Lung (tissue), 12 donors: Measurements from ENCODE around the gene PRKCQ. TPM values are rescaled to one million over a fixed set of nuclear protein-coding genes. Genes with fewer than 3 reads are reported as not detected.

ENCODE experiments used
- ATAC-seq: fragments of 200-7000 bp; cut with Tn5 transposase; one replicate; pipeline ENCODE4 v1.9.1; 2020; ENCODE audit warnings: moderate number of reproducible peaks; ENCODE audit not compliant: insufficient read depth, low FRiP score
- DNase-seq, 3 donors: peaks; one replicate each; pipeline ENCODE4 v3.0.0-alpha.2; 2013 to 2017
- H3K27ac ChIP-seq, 2 donors: one replicate each; pipeline ENCODE4 v1.5.1; 2013; ENCODE audit warnings: mild to moderate bottlenecking in 2 of 2, moderate library complexity in 2 of 2, control low read depth in 1 of 2, inconsistent platforms in 1 of 2, low read depth in 1 of 2, low read length in 1 of 2
- H3K27me3 ChIP-seq, 3 donors: one replicate each; pipeline ENCODE4 v1.5.1; 2013; ENCODE audit warnings: low read length in 2 of 3; ENCODE audit not compliant: control insufficient read depth in 3 of 3, insufficient read depth in 3 of 3
- H3K36me3 ChIP-seq, 4 donors: one replicate each; pipeline ENCODE4 v1.5.1; 2013; ENCODE audit warnings: low read length in 4 of 4, mild to moderate bottlenecking in 1 of 4, moderate library complexity in 1 of 4; ENCODE audit not compliant: control insufficient read depth in 4 of 4, insufficient read depth in 4 of 4
- H3K4me1 ChIP-seq, 5 donors: one replicate each; pipeline ENCODE4 v1.5.1; 2013; ENCODE audit warnings: low read length in 5 of 5, mild to moderate bottlenecking in 2 of 5, moderate library complexity in 1 of 5; ENCODE audit not compliant: control insufficient read depth in 5 of 5, insufficient read depth in 5 of 5
- H3K4me3 ChIP-seq: one replicate; pipeline ENCODE4 v1.5.1; 2013; ENCODE audit warnings: mild to moderate bottlenecking, control low read depth, moderate library complexity
- H3K9ac ChIP-seq, 2 donors: one replicate each; pipeline ENCODE4 v1.5.1; 2013; ENCODE audit warnings: low read length in 2 of 2, control low read depth in 1 of 2; ENCODE audit not compliant: insufficient read depth in 1 of 2
- H3K9me3 ChIP-seq, 4 donors: one replicate each; pipeline ENCODE4 v1.5.1; 2013; ENCODE audit warnings: low read length in 3 of 4, mild to moderate bottlenecking in 1 of 4, moderate library complexity in 1 of 4; ENCODE audit not compliant: control insufficient read depth in 4 of 4, insufficient read depth in 3 of 4
- WGBS, 2 donors: extraction: QIAGEN DNeasy Blood & Tissue Kit; methylation state at CpG; one replicate each; pipeline ENCODE4 v1.1.7; 2013; 5-methylcytosine and 5-hydroxymethylcytosine counted together
- polyA plus RNA-seq, 2 donors: library from polyadenylated mRNA; stranded (reverse); fragments of 200-250 nt; gene quantifications; one replicate each; pipeline ENCODE4 v1.2.1, GENCODE V29; 2013
- total RNA-seq, 2 donors: library from RNA; depleted of rRNA in 1 of 2; stranded (reverse); fragments of >200 nt in 1 of 2; gene quantifications; one replicate each; pipeline ENCODE4 v1.2.1, GENCODE V29; 2014 to 2021
- TF ChIP-seq, protein P1 (sequence below): IDR thresholded peaks from 2 replicates; pipeline ENCODE4 v1.5.1; 2012; ENCODE audit warnings: mild to moderate bottlenecking; ENCODE audit errors: control extremely low read depth, extremely low read depth
- donor health status: control.
- donor health status: control.
- donor health status: Bipolar disorder and iron deficiency.
- donor health status: healthy.
- donor health status: DM: yes; HTN: yes; CAD: no.

The PRKCQ gene
- total and polyA plus RNA-seq, 4 donors = 2.8 to 9.1 (median 7.2) TPM

DNA sequence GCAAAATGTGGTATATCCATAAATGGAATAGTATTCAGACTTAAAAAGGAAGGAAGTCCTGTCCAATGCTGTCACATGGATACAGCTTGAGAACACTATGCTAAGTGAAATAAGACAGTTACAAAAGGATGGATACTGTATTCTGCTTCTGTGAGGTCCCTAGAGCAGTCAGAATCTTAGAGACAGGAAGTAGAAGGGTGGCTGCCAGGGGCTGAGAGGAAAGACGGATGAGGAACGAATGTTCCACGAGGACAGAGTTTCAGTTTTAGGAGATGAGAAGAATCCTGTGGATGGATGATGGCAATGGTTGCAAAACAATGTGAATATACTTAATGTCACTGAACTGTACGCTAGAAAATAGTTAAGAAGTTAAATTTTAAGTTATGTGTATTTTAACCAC lies 3.8 kb downstream of the PRKCQ start:
- Histone ChIP-seq H3K4me1 (peaks cover 0 to 6% (median 1%) of the 10 kb centered on the region in 5 donors), H3K9me3 (peaks cover 0 to 1% (median 0%) of the 10 kb centered on the region in 4 donors), H3K4me3 (no peak overlapping the region), H3K27ac (no peak overlapping the region), H3K27me3 (peaks cover 0 to 24% (median 20%) of the 10 kb centered on the region in 3 donors), H3K36me3 (no peaks in the 10 kb centered on the region), H3K9ac (no peak overlapping the region)
- DNase-seq = no peak
- no peak for ATAC-seq
- TF ChIP-seq, protein P1, sequence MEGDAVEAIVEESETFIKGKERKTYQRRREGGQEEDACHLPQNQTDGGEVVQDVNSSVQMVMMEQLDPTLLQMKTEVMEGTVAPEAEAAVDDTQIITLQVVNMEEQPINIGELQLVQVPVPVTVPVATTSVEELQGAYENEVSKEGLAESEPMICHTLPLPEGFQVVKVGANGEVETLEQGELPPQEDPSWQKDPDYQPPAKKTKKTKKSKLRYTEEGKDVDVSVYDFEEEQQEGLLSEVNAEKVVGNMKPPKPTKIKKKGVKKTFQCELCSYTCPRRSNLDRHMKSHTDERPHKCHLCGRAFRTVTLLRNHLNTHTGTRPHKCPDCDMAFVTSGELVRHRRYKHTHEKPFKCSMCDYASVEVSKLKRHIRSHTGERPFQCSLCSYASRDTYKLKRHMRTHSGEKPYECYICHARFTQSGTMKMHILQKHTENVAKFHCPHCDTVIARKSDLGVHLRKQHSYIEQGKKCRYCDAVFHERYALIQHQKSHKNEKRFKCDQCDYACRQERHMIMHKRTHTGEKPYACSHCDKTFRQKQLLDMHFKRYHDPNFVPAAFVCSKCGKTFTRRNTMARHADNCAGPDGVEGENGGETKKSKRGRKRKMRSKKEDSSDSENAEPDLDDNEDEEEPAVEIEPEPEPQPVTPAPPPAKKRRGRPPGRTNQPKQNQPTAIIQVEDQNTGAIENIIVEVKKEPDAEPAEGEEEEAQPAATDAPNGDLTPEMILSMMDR = no peak
- 37 to 54% methylated on average over 4 of the region's 4 CpGs for WGBS, 2 donors

DNA sequence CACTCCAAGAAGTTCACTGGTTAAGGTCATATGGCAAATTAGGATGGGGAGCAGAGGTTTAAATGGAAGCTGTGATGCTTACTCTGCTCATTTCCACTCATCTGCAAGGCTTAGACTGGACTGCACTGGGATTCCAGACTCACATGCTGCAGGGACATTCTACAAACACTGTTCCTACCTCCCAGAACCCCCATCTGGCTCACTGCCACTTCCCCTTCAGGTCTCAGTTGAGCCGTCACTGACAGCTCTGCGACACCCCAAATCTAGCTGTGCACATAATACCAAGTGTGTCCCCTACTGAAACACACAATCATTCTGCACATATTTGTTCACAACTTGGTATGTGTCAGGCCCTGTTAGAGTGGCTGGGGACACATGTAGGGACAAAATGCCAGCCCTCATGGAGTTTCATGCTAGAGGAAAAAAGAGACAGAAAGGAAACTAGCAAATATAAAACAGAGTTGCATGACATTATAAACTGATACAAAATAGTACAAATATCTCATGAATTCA lies 5.4 kb downstream of the PRKCQ start:
- Histone ChIP-seq H3K9me3 (peaks cover 0 to 1% (median 0%) of the 10 kb centered on the region in 4 donors), H3K27me3 (peaks cover 0 to 24% (median 20%) of the 10 kb centered on the region in 3 donors), H3K36me3 (no peaks in the 10 kb centered on the region), H3K27ac (no peak overlapping the region), H3K9ac (no peak overlapping the region), H3K4me1 (peaks cover 0 to 6% (median 1%) of the 10 kb centered on the region in 5 donors), H3K4me3 (no peak overlapping the region)
- WGBS, 2 donors = 59 to 60% methylated on average over 2 of the region's 2 CpGs
- ATAC-seq = no peak
- TF ChIP-seq, protein P1 = no peak
- no peak for DNase-seq

DNA sequence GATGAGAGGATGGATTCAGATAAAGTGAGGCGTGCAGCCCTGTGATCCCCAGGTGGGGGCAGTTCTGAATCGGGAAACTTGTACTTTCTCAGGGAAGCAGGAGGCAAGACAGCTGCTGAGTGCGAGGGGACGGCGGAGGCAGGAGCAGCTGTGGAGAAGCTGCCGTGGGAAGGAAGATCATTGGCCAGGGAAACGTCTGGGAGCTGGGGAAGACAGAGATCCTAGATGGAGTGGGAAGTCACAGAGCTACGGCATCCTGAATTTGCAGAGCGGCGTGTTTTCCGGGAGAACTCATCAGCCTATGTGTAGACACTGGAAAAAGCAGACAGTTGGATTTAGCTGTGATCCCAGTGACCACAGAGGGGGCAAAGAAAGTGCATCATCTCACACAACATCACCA lies 9.2 kb downstream of the PRKCQ start:
- TF ChIP-seq, protein P1 = no peak
- Histone ChIP-seq H3K36me3 (no peaks in the 10 kb centered on the region), H3K9ac (no peak overlapping the region), H3K27ac (no peak overlapping the region), H3K4me1 (peaks cover 0 to 2% (median 0%) of the 10 kb centered on the region in 5 donors), H3K9me3 (no peaks in the 10 kb centered on the region), H3K4me3 (no peak overlapping the region), H3K27me3 (no peaks in the 10 kb centered on the region)
- DNase-seq (no peak), ATAC-seq (no peak)
- 89 to 90% methylated on average over 11 of the region's 11 CpGs for WGBS, 2 donors

DNA sequence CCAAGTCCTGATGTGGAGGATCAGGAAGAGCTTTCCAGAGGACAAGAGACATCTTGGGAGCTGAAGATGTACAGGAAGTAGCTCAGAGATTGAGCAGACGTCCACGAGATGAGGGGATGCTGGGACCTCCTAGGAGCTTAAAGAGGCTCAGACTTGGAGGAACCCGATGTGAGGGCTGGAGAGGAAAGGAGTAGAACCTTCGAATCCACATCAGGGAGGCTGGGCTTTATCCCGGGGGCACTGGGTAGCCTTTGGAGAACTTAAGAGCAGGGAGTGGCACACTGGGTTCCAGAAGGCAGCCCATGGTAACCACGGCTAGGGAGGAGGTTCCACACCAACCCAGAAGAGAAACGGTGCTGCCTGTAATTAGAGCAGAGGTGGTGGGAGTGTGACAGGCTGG lies 10.8 kb downstream of the PRKCQ start:
- peaks cover 0 to 2% (median 0%) of the 10 kb centered on the region in 5 donors for H3K4me1 ChIP-seq
- ATAC-seq (no peak), DNase-seq (no peak)
- H3K9ac ChIP-seq = no peak overlapping the region
- no peaks in the 10 kb centered on the region for H3K27me3 ChIP-seq
- 71 to 85% methylated on average over 7 of the region's 7 CpGs for WGBS, 2 donors
- no peaks in the 10 kb centered on the region for H3K9me3 ChIP-seq
- no peak overlapping the region for H3K27ac ChIP-seq
- TF ChIP-seq, protein P1 = no peak
- no peaks in the 10 kb centered on the region for H3K36me3 ChIP-seq
- no peak overlapping the region for H3K4me3 ChIP-seq
